ENCODE data around the gene GRID2.

- TF ChIP-seq TAF1 (IDR thresholded peaks at IDR 0.05; ENCODE audit: borderline replicate concordance, low read depth, low read length) (no peak), POLR2A (IDR thresholded peaks at IDR 0.05; ENCODE audit: low read depth, low read length) (no peak)
These were observed 1511.0 kb downstream of the GRID2 start for GRCh38 chr4:93814722-93815121.
